Measurements from ENCODE around the gene HSD17B8.

The HSD17B8 gene

DNA sequence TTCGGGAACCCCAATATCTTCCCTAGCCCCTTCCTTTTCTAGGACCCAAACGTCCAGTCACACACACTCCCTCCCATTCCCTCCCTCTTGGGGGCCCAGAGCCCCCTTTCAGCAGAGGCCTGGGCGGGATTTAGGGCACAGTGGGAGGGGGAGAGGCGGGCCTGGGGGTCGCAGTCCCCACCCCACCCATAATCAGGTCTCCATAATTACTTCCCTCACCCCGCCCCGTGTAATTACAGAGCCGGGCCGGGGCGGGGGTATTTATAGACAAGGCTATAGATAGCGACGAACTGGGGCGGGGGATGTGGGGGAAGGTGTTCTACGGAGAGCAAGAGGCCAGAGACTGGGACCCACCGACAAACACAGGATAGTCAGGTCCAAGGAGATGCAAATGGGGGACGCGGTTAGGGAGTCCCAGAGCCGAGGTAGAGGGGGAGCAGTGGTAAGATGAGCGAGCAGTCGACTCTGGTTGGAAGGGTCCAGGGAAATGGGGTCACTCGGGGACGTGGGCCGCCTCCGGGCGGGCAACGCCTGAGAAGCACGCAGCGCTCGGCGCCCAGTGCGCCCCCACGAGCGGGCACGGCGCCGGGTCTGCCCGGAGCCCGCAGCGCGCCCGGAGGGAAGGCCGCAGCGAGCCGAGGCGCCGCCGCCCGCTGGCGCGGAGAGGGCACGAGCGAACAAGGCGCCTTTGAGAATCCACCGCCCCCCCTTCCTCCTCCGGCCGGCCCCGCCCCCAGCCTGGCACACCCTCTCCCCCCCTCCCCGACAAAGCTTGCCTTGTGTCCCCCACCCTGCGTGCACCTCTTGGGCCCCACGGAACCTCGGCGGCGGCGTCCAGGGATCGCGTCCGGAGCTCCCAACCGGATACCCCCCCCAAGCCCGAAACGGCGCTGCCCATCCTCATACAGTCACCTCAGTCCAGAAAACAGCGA lies 11.5 kb upstream of the HSD17B8 start:
- DNase-seq (ENCODE audit: low read depth), result no peak

DNA sequence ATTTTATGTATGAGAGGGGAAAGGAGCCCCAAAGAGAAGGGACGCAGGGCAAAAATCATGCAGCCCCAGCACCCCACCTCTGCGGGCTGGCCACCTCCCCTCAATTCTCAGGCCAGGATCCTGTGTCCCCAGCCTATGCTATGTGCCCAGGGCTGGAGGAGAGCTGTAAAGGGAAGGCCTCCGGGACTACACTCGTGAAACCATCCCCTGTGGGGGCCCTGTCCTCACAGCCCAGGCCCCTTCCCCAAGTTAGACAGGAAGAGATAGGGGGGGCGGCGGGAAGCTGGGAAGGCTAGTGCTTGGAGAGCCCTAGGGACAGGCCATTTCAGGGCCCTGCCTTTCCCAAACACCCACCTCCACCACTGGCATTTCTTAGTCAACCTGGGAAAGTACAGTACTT lies 10.8 kb upstream of the HSD17B8 start:
- DNase-seq (ENCODE audit: low read depth), result no peak

DNA sequence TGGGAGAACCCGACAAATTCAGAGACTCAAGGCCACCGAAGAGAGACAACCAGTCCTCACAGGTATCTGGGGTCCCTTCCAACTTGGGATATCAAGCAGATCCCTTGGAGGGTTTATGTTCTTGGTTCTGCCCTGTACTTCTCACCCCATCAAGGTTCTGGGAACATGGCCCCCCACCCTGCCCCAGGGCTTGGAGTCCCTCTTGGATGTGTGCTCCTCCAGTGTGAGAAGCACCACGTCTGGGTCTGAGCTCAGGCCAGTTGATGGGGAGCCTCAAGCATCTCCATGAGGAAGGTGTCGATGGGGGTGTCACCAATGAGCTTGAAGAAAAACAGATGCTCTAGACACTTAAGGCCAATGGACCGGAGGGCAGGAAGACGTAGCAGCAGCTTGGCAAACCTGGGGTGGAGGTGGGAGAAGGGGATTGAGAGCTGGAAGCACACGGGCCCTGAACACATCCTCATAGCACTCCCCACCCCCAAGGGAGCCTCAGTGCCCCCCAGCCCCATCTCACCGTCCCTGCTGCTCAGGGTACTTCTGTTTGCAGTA lies 9.9 kb upstream of the HSD17B8 start:
- DNase-seq (ENCODE audit: low read depth), result no peak

DNA sequence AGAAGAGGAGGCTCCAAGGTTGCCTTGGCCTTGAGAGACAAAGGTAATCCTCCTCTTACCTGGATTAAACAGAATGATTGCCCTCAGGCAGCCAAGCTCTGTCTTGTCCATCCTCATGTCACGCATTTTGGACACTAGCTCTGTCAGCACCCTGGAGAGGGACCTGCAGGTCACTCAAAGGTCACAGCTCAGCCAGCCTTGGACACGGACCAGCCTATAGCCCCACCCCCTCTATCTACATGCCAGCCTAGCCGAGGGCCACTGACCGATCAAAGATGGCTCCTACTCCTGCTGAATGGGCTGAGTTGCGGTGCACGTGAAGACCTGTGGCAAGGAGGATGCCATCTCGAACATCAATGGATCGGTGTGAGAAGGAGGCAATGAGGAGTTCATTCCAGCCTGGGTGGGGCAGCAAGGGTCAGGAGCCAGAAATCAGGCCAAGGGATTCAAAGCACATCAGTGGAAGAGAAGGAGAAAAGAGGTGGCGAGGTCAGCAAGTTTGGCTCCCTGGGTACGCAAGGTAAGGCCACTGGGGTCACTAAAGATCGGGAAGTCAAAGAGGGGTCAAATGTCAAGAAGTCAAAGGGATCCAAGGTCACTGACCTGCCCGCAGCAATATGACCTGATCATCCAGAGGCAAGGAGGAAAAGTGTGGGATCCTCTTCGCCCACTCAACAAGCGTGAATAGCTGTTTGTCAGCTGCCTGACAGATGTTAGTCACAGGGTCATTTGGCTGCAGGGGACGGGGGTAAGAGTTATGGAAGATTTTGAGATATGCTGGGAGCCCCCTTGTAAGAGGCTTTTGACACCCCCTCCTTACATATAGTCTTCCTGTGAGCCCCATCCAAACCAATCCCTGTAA lies 8.9 kb upstream of the HSD17B8 start:
- DNase-seq (ENCODE audit: low read depth), result no peak

DNA sequence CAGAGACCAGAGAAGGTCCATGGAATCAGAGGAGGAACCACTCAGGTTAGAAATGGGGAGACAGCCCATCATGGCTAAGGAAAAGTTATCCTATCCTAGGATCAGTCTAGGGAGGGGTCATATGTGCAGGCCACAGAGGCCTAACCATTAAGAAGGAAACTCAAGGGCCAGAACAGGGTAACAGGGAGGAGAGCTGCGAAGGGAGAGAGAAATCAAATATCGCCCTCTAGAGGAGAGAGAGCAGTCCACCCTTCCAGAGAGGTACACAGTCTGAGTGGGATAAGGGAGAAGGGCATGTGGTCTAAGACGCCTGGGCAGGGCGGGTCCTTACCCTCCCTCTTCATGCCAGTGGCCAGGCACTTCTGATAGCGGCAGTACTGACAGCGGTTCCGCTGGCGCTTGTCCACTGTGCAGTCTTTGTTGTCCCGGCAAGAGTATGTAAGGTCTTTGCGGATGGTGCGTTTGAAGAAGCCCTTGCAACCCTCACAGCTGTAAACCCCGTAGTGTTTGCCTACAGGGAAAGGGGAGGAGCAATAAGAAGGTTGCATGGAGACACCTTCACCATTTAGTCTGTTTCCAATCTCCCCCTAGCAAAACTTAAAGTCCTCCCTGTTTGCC lies 6.9 kb upstream of the HSD17B8 start:
- DNase-seq (ENCODE audit: low read depth), result peak; percentile 82

DNA sequence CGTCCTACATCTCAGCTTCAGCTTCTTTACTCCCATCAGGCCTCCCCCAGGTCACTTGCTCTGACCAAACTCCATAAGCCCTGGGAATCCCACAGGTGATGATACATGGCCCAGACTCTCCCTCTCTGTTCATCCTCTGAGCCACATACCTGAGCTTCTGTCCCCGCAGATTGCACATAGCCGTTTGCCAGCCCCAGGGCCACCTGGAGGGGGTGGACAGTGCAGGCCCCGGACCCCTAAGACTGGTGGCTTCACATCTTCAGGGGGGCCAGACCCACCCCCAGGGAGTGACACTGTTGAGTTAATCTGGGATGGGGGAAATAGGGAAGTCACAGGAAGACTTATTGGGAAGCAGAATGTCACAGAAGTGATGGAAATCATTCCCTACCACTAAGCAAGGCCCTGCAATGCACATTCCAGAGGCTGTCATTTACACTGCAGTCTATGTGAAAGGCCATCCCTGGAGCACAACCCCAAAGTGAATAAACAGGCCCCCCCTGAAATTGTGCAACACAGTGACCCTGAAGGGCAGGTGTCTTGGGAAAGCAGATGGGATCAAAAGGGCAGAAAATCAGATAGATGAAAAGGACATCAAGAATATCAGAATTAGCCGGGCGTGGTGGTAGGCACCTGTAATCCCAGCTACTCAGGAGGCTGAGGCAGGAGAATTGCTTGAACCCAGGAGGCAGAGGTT lies 6.1 kb upstream of the HSD17B8 start:
- no peak for DNase-seq (ENCODE audit: low read depth)

DNA sequence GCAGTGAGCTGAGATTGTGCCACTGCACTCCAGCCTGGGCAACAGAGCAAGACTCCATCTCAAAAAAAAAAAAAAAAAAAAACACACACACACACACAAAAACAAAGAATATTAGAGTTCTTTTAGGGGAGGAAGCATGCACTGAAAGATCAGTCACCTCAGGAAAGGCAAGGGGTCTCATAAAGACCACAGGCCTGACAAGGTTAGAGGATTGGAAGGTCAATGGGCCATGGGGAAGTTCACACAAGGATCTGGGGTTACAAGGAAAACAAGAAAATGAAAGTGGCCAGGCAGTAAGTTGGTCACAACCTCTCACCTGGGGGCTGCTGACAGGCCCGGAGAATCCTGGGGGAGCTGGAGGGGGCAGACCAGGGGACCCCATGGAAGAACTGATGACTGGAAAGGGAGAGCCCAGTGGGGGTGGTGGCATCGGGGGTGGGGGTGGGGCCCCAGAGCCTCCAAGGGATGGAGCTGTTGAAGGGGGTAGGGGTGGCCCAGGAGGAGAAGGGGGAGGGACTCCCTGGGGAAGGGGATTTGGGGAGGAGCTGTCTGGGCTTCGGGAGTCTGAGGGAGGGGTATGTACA lies 5.5 kb upstream of the HSD17B8 start:
- DNase-seq (ENCODE audit: low read depth), result no peak

DNA sequence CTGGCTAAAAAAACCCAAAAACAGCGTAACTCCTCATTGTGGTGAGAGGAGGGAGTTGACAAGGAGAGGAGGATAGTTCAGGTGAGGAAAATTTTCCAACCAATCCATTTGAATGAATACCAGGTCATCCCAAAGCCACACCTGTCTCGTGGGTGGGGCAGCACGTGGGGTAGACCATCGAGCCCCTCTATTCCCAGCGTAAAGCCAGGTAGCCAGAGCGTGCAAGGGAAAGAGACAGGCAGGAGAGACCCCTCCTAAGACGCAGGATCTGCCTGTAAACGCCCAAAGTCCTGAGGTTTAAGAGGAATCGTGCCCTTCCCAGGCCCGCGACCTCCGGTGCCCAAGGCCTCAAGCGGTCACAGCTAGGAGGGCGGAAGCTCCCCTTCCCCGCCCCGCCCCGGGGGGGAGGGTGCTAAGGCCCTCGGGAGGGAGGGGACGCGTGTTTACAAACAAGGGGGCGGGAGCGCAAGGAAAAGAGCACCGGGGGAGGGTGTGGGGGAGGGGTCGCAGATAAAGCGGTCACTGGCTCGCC lies 4.7 kb upstream of the HSD17B8 start:
- DNase-seq (ENCODE audit: low read depth), result peak; percentile 61

DNA sequence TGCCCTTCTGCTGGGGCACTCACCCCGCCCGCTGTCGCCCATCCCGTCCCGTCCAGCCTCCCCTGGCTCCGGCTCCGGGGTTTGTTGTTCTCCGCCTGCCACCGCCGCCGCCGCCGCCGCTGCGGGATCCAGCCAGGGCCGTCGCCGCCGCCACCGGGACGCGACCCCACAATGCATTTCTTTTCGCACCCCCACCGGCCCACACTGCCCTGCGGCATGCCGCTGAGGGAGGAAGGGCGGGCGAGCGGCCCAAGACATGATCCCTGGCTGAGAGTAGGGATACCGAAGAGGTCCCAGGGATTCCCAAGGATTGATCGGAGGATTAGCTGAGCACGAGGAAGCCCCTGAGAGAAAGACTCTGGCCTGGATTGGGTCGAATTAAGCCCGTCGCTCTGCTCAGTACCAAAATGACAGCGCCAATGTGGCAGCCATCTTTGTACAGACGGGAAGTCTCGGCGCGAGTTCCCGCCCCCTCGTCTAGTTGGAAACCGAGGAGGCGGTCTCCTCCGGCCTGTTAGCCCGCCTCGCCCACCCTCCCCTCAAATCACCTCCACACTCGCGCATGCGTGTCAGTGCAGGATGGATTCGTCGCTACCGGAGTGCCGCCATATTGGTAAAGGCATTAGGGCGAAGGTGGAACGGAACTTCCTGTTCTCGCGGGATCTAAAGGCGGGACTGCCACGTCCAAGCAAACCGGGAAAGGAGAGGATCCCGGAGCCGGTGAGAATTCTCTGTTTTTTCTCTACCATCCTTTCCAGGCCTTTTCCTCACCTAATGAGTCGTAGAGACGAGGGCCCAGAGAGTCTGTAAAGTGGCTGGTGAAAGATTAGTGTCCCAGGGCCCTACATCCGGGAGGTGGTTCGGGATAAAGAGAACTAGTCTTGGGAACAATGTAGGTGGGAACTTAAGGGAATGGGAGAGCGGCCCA lies 4.0 kb upstream of the HSD17B8 start, which contains the start of the genes RXRB and SLC39A7:
TSS of gene RXRB (minus strand) at position 447 of the 928 bp plus-strand sequence. CDS start at position 258, 189 bp downstream.
TSS of gene SLC39A7 (plus strand) at position 649 of the 928 bp plus-strand sequence. CDS start 379 bp downstream, outside the sequence.
- peak; percentile 98 for DNase-seq (ENCODE audit: low read depth)

DNA sequence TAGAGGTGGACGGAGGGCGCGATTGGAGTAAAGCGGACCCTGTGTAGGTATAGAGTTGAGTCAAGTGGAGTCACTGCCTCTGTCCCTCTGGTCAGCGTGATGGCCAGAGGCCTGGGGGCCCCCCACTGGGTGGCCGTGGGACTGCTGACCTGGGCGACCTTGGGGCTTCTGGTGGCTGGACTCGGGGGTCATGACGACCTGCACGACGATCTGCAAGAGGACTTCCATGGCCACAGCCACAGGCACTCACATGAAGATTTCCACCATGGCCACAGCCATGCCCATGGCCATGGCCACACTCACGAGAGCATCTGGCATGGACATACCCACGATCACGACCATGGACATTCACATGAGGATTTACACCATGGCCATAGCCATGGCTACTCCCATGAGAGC lies 3.3 kb upstream of the HSD17B8 start:
- no peak for DNase-seq (ENCODE audit: low read depth)

DNA sequence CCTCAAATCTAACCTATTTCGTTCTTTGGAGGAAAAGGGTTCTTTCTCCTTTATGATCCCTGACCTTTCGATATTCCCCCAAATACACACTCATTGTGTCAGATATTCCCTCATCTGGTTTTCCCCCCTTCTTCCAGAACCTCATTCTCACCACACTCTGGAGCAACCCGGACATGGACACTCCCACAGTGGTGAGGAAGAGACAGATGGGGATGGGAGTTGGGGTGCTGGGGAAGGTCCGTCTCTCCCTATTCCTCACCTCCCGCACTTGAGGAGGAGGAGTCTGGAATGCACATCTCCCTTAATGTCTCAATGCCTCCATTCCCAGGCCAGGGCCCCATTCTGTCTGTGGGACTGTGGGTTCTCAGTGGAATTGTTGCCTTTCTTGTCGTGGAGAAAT lies 2.5 kb upstream of the HSD17B8 start:
- no peak for DNase-seq (ENCODE audit: low read depth)

DNA sequence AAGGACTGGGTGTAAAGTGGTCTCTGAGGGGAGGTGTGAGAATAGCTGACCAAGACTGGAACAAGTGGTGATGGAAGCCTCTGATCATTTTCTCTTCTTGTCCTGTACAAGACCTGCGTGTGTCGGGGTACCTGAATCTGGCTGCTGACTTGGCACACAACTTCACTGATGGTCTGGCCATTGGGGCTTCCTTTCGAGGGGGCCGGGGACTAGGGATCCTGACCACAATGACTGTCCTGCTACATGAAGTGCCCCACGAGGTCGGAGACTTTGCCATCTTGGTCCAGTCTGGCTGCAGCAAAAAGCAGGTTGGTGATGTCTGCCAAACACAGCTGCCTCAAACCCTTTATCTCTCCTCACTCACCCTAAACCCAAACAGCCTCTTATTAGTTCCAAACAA lies 1.7 kb upstream of the HSD17B8 start:
- no peak for DNase-seq (ENCODE audit: low read depth)

DNA sequence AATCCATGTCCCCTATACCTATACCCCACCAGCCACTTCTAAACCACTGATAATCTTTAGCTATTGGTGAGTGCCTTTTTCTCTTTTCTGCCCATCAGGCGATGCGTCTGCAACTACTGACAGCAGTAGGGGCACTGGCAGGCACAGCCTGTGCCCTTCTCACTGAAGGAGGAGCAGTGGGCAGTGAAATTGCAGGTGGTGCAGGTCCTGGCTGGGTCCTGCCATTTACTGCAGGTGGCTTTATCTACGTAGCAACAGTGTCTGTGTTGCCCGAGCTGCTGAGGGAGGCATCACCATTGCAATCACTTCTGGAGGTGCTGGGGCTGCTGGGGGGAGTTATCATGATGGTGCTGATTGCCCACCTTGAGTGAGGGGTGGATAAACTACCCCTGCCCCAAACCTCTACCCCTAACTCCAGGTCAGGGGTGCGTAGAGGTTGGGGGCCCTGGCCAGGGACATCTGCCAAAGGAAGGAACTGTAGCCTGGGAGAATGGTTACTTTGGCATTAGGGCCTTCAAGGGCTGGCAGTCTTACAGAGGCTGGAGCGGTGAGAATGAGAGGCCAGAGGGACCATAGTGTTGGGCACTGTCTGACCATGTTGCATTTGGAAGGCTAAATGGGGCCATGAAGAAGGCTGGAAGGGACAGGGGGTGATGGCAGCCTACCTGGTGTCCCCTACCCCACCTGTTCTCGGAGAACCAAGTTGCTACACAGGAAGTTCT lies 851 bp upstream of the HSD17B8 start:
- DNase-seq (ENCODE audit: low read depth), result no peak

DNA sequence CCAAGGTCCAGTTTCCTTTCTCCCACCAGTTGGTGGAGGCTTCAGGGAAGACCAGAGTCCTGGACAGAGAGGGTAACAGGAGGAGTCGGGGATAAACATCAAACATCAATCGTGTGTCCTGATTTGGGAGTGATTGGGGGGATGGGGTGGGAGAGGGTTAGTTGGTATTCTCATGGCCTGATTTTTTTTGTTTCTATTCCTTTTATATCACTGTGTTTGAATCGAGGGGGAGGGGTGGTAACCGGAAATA lies 365 bp upstream of the HSD17B8 start:
- no peak for DNase-seq (ENCODE audit: low read depth)

DNA sequence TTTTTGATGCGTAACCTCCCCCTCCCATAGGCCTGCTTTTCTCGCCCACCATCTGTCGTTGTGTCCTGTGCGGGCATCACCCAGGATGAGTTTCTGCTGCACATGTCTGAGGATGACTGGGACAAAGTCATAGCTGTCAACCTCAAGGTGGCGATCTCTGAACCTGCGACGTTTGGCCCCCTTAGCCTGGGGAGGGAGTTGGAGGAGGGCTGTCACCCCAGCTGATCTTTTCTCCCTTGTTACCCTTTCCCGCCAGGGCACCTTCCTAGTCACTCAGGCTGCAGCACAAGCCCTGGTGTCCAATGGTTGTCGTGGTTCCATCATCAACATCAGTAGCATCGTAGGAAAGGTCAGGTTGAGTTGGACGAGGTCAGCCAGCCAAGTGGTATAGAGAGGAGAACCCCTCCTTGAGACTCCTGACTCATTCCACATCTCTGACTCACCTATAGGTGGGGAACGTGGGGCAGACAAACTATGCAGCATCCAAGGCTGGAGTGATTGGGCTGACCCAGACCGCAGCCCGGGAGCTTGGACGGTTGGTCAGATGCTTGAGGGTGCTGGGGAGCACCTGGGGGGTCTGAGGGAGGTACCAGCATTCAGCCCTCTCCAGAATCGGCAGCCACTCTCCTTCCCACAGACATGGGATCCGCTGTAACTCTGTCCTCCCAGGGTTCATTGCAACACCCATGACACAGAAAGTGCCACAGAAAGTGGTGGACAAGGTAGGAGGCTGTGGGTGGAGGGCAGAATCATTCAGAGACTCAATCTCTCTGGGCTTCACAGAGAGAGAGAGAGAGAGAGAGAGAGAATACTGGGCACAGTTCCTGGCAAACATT lies 954 bp downstream of the HSD17B8 start:
- peak; percentile 73 for DNase-seq (ENCODE audit: low read depth)

DNA sequence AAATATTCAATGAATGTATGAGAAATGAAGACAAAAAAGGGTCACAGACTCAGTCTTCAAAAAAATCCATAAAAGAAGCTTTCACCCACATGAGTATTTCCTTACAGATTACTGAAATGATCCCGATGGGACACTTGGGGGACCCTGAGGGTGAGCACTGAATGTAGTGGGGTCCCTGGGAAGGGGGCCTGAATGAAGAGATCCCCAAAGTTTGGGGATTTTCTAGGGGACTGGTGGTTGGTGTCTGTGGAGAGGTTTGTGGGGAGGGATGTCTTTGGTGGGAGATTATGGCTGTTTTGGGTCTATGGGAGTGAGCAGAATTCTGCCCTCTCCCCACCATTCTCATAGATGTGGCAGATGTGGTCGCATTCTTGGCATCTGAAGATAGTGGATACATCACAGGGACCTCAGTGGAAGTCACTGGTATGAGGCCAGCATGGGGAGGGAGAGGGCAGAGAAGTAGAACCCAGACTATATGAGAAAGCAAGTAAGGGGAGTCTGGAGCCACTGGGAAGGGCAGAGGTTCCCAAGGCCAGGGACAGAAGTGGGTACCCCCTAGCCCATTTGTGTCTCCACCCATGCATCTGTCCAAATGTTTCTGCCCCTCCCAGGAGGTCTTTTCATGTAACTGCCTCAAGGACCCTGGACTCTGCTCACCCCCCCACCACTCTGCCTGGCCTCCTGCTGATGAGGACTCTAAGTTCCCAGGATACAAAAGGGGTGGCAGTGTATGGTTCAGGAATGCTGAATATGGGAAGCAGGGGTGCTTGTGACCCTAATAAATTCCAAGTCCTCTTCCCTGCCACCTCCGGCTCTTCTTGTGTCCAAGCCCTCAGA lies 1.8 kb downstream of the HSD17B8 start:
- DNase-seq (ENCODE audit: low read depth), result no peak

DNA sequence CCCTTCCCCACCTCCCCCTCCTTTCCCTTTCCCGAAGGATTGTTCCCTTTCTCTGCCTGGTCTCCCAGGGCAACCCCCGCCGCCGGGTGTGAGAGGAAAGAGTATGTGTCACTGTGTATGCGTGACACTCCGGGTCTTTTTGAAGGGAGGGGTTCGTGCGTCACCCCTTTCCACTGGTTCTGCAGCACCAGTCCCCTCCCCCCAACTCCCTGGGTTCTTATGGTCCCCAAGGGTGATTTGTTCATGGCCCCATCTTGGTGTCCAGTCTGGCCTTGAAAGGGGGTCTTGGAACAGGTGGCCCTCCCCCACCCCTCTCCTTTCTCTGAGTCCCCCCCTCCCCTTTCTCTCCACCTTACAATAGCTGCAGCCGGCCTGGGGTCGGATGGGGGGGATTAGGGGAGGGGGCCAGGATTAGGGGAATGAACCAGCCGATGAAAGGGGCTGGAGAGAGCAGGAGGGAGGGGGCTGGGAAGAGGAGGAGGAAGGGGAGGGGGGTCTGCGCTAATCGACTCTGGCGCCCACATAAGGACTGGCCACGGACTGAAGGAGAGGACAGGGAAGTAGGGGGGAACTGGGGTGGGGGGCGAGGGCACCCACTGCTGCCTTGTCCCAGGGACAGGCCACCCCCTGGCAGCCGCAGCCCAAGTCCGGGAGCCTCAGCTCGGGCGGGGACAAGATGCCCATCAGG lies 2.6 kb downstream of the HSD17B8 start:
- no peak for DNase-seq (ENCODE audit: low read depth)
